B cell (primary cell): ENCODE data around the gene SAMD4B. TPM values are rescaled to one million over a fixed set of nuclear protein-coding genes. Genes with fewer than 3 reads are reported as not detected.

Experiments
- ATAC-seq: fragments of 200-7000 bp; cut with Tn5 transposase; one replicate; pipeline ENCODE4 v1.10.0; 2021; ENCODE audit warnings: low read depth, mild to moderate bottlenecking, moderate number of reproducible peaks, moderate library complexity
- CTCF ChIA-PET: fragments of 350-600 bp; sonication (Branson Sonifier 250); formaldehyde crosslinking; loops from one replicate; lab custom pipeline; 2021; ENCODE audit warnings: antibody characterized with exemption, inconsistent platforms; lab: Charles Lee
- POLR2A ChIA-PET: fragments of 350-600 bp; sonication (Branson Sonifier 250); formaldehyde crosslinking; loops from one replicate; lab custom pipeline; 2021; ENCODE audit warnings: antibody characterized with exemption; lab: Charles Lee
- DNase-seq: peaks from one replicate; pipeline ENCODE4 v3.0.0; 2013
- H2AFZ ChIP-seq: 2 replicates; pipeline ENCODE4 v1.6.1; 2012; ENCODE audit warnings: mild to moderate bottlenecking, low read depth, low read length; ENCODE audit not compliant: insufficient read depth, poor library complexity, severe bottlenecking
- H3K27ac ChIP-seq, 2 donors: 1 replicate in 1 of 2; 2 replicates in 1 of 2; pipeline ENCODE4 v1.5.1; 2012 to 2013; ENCODE audit warnings: low read length in 2 of 2, mild to moderate bottlenecking in 2 of 2, moderate library complexity in 1 of 2
- H3K27me3 ChIP-seq, 4 experiments: fragments of 200-600 bp in 1 of 4; sonication (generic) in 1 of 4; replicated peaks in 1 of 4; 1 replicate in 2 of 4; 2 replicates in 2 of 4; pipeline versions ENCODE4 v1.6.1 to v1.7.0; 2013 to 2016; ENCODE audit warnings: low read length in 3 of 4, mild to moderate bottlenecking in 2 of 4, mixed read lengths in 1 of 4, moderate library complexity in 1 of 4; ENCODE audit not compliant: insufficient read depth in 4 of 4, control insufficient read depth in 3 of 4; ENCODE audit errors: control extremely low read depth in 1 of 4
- H3K36me3 ChIP-seq, 2 experiments: replicated peaks in 1 of 2; 1 replicate in 1 of 2; 2 replicates in 1 of 2; pipeline versions ENCODE4 v1.6.1 to v1.7.1; 2013; ENCODE audit warnings: low read length in 1 of 2; ENCODE audit not compliant: insufficient read depth in 2 of 2, control insufficient read depth in 1 of 2; ENCODE audit errors: control extremely low read depth in 1 of 2, extremely low read depth in 1 of 2
- H3K4me1 ChIP-seq, 2 donors: fragments of 200-600 bp in 1 of 2; sonication (generic) in 1 of 2; 1 replicate in 1 of 2; 2 replicates in 1 of 2; pipeline versions ENCODE4 v1.5.1 to v1.6.1; 2013 to 2017; ENCODE audit warnings: low read length in 2 of 2; ENCODE audit not compliant: control insufficient read depth in 2 of 2, insufficient read depth in 2 of 2
- H3K4me2 ChIP-seq: replicated peaks from 2 replicates; pipeline ENCODE3; 2012; ENCODE audit warnings: mild to moderate bottlenecking, low read depth, low read length; ENCODE audit not compliant: poor library complexity, severe bottlenecking
- H3K4me3 ChIP-seq, 5 experiments: fragments of 200-600 bp in 1 of 5; sonication (generic) in 1 of 5; 1 replicate in 3 of 5; 2 replicates in 2 of 5; pipeline versions ENCODE4 v1.5.1 to v1.7.0; 2011 to 2016; ENCODE audit warnings: low read length in 4 of 5, mild to moderate bottlenecking in 4 of 5, low read depth in 2 of 5, control low read depth in 1 of 5, moderate library complexity in 1 of 5; ENCODE audit not compliant: insufficient read depth in 1 of 5; ENCODE audit errors: control extremely low read depth in 1 of 5, extremely low read depth in 1 of 5
- H3K79me2 ChIP-seq: fragments of 200-600 bp; sonication (generic); one replicate; pipeline ENCODE4 v1.6.0; 2016; ENCODE audit warnings: low read length; ENCODE audit not compliant: control insufficient read depth, insufficient read depth
- H3K9ac ChIP-seq: fragments of 200-600 bp; sonication (generic); 2 replicates; pipeline ENCODE4 v1.6.1; 2017; ENCODE audit warnings: mild to moderate bottlenecking, low read length, moderate library complexity
- H3K9me3 ChIP-seq, 3 donors: one replicate each; pipeline versions ENCODE4 v1.6.1 to v1.7.1; 2013; ENCODE audit warnings: low read length in 2 of 3; ENCODE audit not compliant: control insufficient read depth in 2 of 3, insufficient read depth in 1 of 3; ENCODE audit errors: control extremely low read depth in 1 of 3
- H4K20me1 ChIP-seq: 2 replicates; pipeline ENCODE4 v1.6.0; 2012; ENCODE audit warnings: mild to moderate bottlenecking, low read length; ENCODE audit not compliant: insufficient read depth, control insufficient read depth, poor library complexity, severe bottlenecking
- H3K27ac Mint-ChIP-seq: one replicate; pipeline ENCODE4 v1.8.0; 2021; ENCODE audit warnings: mixed read lengths
- H3K27me3 Mint-ChIP-seq: one replicate; pipeline ENCODE4 v1.8.0; 2021; ENCODE audit warnings: mixed read lengths
- H3K4me1 Mint-ChIP-seq: one replicate; pipeline ENCODE4 v1.8.0; 2021; ENCODE audit warnings: mixed read lengths
- H3K4me3 Mint-ChIP-seq: one replicate; pipeline ENCODE4 v1.8.0; 2021; ENCODE audit warnings: mixed read lengths
- H3K9me3 Mint-ChIP-seq: one replicate; pipeline ENCODE4 v1.8.0; 2022; ENCODE audit warnings: mixed read lengths; ENCODE audit not compliant: insufficient read depth
- CTCF ChIP-seq: fragments of 200-600 bp; IDR thresholded peaks from one replicate; pipeline ENCODE4 v1.8.0; 2022; ENCODE audit warnings: antibody characterized with exemption, mild to moderate bottlenecking
- EZH2 ChIP-seq: IDR thresholded peaks from 2 replicates; pipeline ENCODE4 v1.6.1; 2012; ENCODE audit warnings: borderline replicate concordance, low read depth, mild to moderate bottlenecking, moderate library complexity, low read length; ENCODE audit not compliant: insufficient read depth, poor library complexity, severe bottlenecking
- WGBS: methylation state at CpG from one replicate; pipeline ENCODE4 v1.1.5; 2013; ENCODE audit warnings: missing lambda C conversion rate; ENCODE audit not compliant: insufficient coverage; 5-methylcytosine and 5-hydroxymethylcytosine counted together
- intact Hi-C: fragments of 100-400 bp; cut with micrococcal nuclease; formaldehyde crosslinking; loops from one replicate; pipeline ENCODE4 v1.10.0; 2022
- polyA plus RNA-seq: library from polyadenylated mRNA; depleted of rRNA; stranded (reverse); fragments of >200 nt; gene quantifications from 2 replicates; pipeline ENCODE4 v1.2.3, GENCODE V29; 2012
- total RNA-seq, 2 donors: library from RNA; stranded (reverse); fragments of 120-200 nt in 1 of 2; gene quantifications; 1 replicate in 1 of 2; 2 replicates in 1 of 2; pipeline versions ENCODE4 v1.2.3 to v1.2.4, GENCODE V29; 2013 to 2022

The SAMD4B gene
- total and polyA plus RNA-seq, 2 donors (not counting 1 experiment from before 2014, with no cell fraction given) = 87.3 to 90.0 TPM

- Histone ChIP-seq H3K27ac (peak overlapping the region; percentile 100), H3K79me2 (peaks cover 60% of the 10 kb centered on the region), H3K27me3 (no peaks in the 10 kb centered on the region), H3K4me3 (peak overlapping the region; percentile 87 to 99 (median 95)), H3K4me2 (peak overlapping the region; percentile 100), H2AFZ (no peak overlapping the region), H3K4me1 (peaks cover 38 to 59% of the 10 kb centered on the region in 2 donors), H3K9me3 (no peaks in the 10 kb centered on the region), H3K9ac (peak overlapping the region; percentile 99), H4K20me1 (peaks cover 28% of the 10 kb centered on the region), H3K36me3 (peaks cover 0 to 24% of the 10 kb centered on the region in 2 experiments)
- TF ChIP-seq EZH2 (no peak), CTCF (no peak)
- peak overlapping the region; percentile 94 for H3K4me3 Mint-ChIP-seq
- no peaks in the 10 kb centered on the region for H3K9me3 Mint-ChIP-seq
- ChIA-PET CTCF (interaction anchor here (0.9 to 2.9 kb wide), 4 partner anchors 8 to 21 kb away, joined by 3 to 42 read pairs (median 8); partner anchors contain the start of genes MED29 and PAF1), POLR2A (interaction anchor here (1.4 to 8.8 kb wide), 5 partner anchors 7 to 66 kb away, joined by 8 to 69 read pairs (median 17); partner anchors contain the start of genes MED29, PAF1, RPS16 and SAMD4B)
- peak overlapping the region; percentile 97 for H3K27ac Mint-ChIP-seq
- H3K27me3 Mint-ChIP-seq = no peaks in the 10 kb centered on the region
- peaks cover 56% of the 10 kb centered on the region for H3K4me1 Mint-ChIP-seq
- peak; percentile 1 for ATAC-seq
- WGBS = 10% methylated on average over 40 of the region's 40 CpGs
- intact Hi-C loops = loop anchor here (10.0 kb wide), 1 partner anchor 543 kb away; no protein-coding TSS in a partner anchor
- DNase-seq = peak; percentile 86
Measured at GRCh38 chr19:39407660-39408391, 65.6 kb downstream of the SAMD4B start.
